Myocyte (in vitro differentiated cells): ENCODE results near the gene RNF150. TPM values are rescaled to one million over a fixed set of nuclear protein-coding genes. Genes with fewer than 3 reads are reported as not detected.

Source experiments
- DNase-seq: peaks from one replicate; pipeline ENCODE4 v3.0.0-alpha.2; 2012; ENCODE audit warnings: low read depth
- total RNA-seq: library from RNA; depleted of rRNA; stranded (reverse); fragments of >200 nt; gene quantifications from 2 replicates; pipeline ENCODE4 v1.2.3, GENCODE V29; 2014

RNF150 gene
- total RNA-seq, 1 donor from 2014 or later = 1.5 TPM

GRCh38 chr4:140930011-140930410, 203.3 kb downstream of the RNF150 start:
- DNase-seq = no peak

GRCh38 chr4:140928880-140929279, 204.4 kb downstream of the RNF150 start:
- DNase-seq = no peak

- DNase-seq = no peak
Measured at GRCh38 chr4:140926672-140927071, 206.6 kb downstream of the RNF150 start.

- DNase-seq = no peak
Measured at GRCh38 chr4:140925417-140925816, 207.9 kb downstream of the RNF150 start.

- DNase-seq = no peak
Measured at GRCh38 chr4:140924761-140925392, 208.4 kb downstream of the RNF150 start.

- no peak for DNase-seq
Measured at GRCh38 chr4:140906993-140907962, 226.0 kb downstream of the RNF150 start.

GRCh38 chr4:140904904-140905303, 228.4 kb downstream of the RNF150 start:
- no peak for DNase-seq

GRCh38 chr4:140903522-140904475, 229.5 kb downstream of the RNF150 start:
- DNase-seq = peak; percentile 13

GRCh38 chr4:140901736-140902336, 231.4 kb downstream of the RNF150 start:
- no peak for DNase-seq

GRCh38 chr4:140893939-140894338, 239.3 kb downstream of the RNF150 start:
- DNase-seq = no peak

- no peak for DNase-seq
Measured at GRCh38 chr4:140888054-140888453, 245.2 kb downstream of the RNF150 start.

- DNase-seq = no peak
Measured at GRCh38 chr4:140887467-140887866, 245.8 kb downstream of the RNF150 start.

- DNase-seq = peak; percentile 69
Measured at GRCh38 chr4:140884431-140885058, 248.7 kb downstream of the RNF150 start.

- no peak for DNase-seq
Measured at GRCh38 chr4:140877781-140878180, 255.5 kb downstream of the RNF150 start.

GRCh38 chr4:140876615-140877364, 256.5 kb downstream of the RNF150 start:
- DNase-seq = no peak

- DNase-seq = no peak
Measured at GRCh38 chr4:140875746-140876452, 257.4 kb downstream of the RNF150 start.

- DNase-seq = no peak
Measured at GRCh38 chr4:140874056-140874455, 259.2 kb downstream of the RNF150 start.

GRCh38 chr4:140871368-140871767, 261.9 kb downstream of the RNF150 start:
- no peak for DNase-seq

GRCh38 chr4:140870427-140870826, 262.8 kb downstream of the RNF150 start:
- no peak for DNase-seq
